NAMALWA (cell line): Measurements from ENCODE around the gene UGT1A7.
"Not testable (repeated sequence)": the region's sequence is repeated elsewhere in the genome, so short reads cannot be mapped to it uniquely, and the experiment has no call there.

Source experiments
- DNase-seq: peaks from one replicate; pipeline ENCODE4 v3.0.0-alpha.2; 2015; ENCODE audit warnings: low spot score

Gene UGT1A7

GRCh38 chr2:233681521-233682099 is at the start of gene UGT1A7:
TSS of gene UGT1A7 (plus strand) at chr2:233681901. CDS start at chr2:233681938, 37 bp downstream.
- no peak for DNase-seq

- DNase-seq = not testable (repeated sequence)
Measured at GRCh38 chr2:233636306-233636705, 45.4 kb upstream of the UGT1A7 start, which contains the start of gene UGT1A10. TSS of gene UGT1A10 (plus strand) at chr2:233636448. CDS start at chr2:233636523, 75 bp downstream.

GRCh38 chr2:233638836-233639235 is 42.9 kb upstream of the UGT1A7 start:
- DNase-seq = no peak

GRCh38 chr2:233639860-233640259 is 41.8 kb upstream of the UGT1A7 start:
- no peak for DNase-seq

GRCh38 chr2:233643128-233643527 is 38.6 kb upstream of the UGT1A7 start:
- peak; percentile 5 for DNase-seq

- not testable (repeated sequence) for DNase-seq
Measured at GRCh38 chr2:233646033-233646432, 35.7 kb upstream of the UGT1A7 start.

GRCh38 chr2:233650981-233651380 is 30.7 kb upstream of the UGT1A7 start:
- no peak for DNase-seq

GRCh38 chr2:233651430-233651829 is 30.3 kb upstream of the UGT1A7 start:
- DNase-seq = no peak

- no peak for DNase-seq
Measured at GRCh38 chr2:233654501-233654900, 27.2 kb upstream of the UGT1A7 start.

GRCh38 chr2:233655043-233655442 is 26.7 kb upstream of the UGT1A7 start:
- no peak for DNase-seq

GRCh38 chr2:233655943-233656342 is 25.8 kb upstream of the UGT1A7 start:
- DNase-seq = not testable (repeated sequence)

- no peak for DNase-seq
Measured at GRCh38 chr2:233656443-233656842, 25.3 kb upstream of the UGT1A7 start.

GRCh38 chr2:233658610-233659009 is 23.1 kb upstream of the UGT1A7 start:
- DNase-seq = no peak

- DNase-seq = no peak
Measured at GRCh38 chr2:233663911-233664310, 17.8 kb upstream of the UGT1A7 start.

- no peak for DNase-seq
Measured at GRCh38 chr2:233668605-233669260, 13.0 kb upstream of the UGT1A7 start.

- no peak for DNase-seq
Measured at GRCh38 chr2:233671290-233672161, 10.2 kb upstream of the UGT1A7 start, which contains the start of gene UGT1A9. TSS of gene UGT1A9 (plus strand) at chr2:233671898. CDS start at chr2:233671935, 37 bp downstream.

- no peak for DNase-seq
Measured at GRCh38 chr2:233672886-233673285, 8.8 kb upstream of the UGT1A7 start.

GRCh38 chr2:233673896-233674295 is 7.8 kb upstream of the UGT1A7 start:
- no peak for DNase-seq

- DNase-seq = peak; percentile 6
Measured at GRCh38 chr2:233674314-233674713, 7.4 kb upstream of the UGT1A7 start.

GRCh38 chr2:233674995-233675394 is 6.7 kb upstream of the UGT1A7 start:
- peak; percentile 6 for DNase-seq

- DNase-seq = no peak
Measured at GRCh38 chr2:233676046-233676445, 5.7 kb upstream of the UGT1A7 start.

GRCh38 chr2:233679196-233679595 is 2.5 kb upstream of the UGT1A7 start:
- DNase-seq = no peak
